Neuronal stem cell (in vitro differentiated cells): ENCODE measurements around the gene SULT1E1.

ENCODE experiments used
- DNase-seq: peaks from one replicate; pipeline ENCODE4 v3.0.0-alpha.2; 2013; ENCODE audit warnings: low spot score
- H2AFZ ChIP-seq: one replicate; pipeline ENCODE4 v1.6.1; 2013; ENCODE audit warnings: mild to moderate bottlenecking, low read length, inconsistent platforms
- H2AK5ac ChIP-seq: 2 replicates; pipeline ENCODE4 v1.6.1; 2013; ENCODE audit warnings: low read depth, mild to moderate bottlenecking, inconsistent platforms, low read length, moderate library complexity, mixed read lengths
- H2BK120ac ChIP-seq: 2 replicates; pipeline ENCODE4 v1.6.1; 2013; ENCODE audit warnings: low read depth, mild to moderate bottlenecking, inconsistent platforms, low read length, moderate library complexity, mixed read lengths
- H2BK12ac ChIP-seq: one replicate; pipeline ENCODE4 v1.6.1; 2013; ENCODE audit warnings: low read length, inconsistent platforms
- H2BK15ac ChIP-seq: 2 replicates; pipeline ENCODE4 v1.6.1; 2013; ENCODE audit warnings: mild to moderate bottlenecking, low read length, inconsistent platforms, mixed read lengths
- H2BK5ac ChIP-seq: one replicate; pipeline ENCODE4 v1.6.1; 2013; ENCODE audit warnings: inconsistent platforms, mild to moderate bottlenecking, low read length, moderate library complexity
- H3K14ac ChIP-seq: one replicate; pipeline ENCODE4 v1.6.1; 2013; ENCODE audit warnings: low read length, inconsistent platforms
- H3K18ac ChIP-seq: 2 replicates; pipeline ENCODE4 v1.6.1; 2013; ENCODE audit warnings: low read length, inconsistent platforms
- H3K23ac ChIP-seq: 2 replicates; pipeline ENCODE4 v1.6.1; 2013; ENCODE audit warnings: low read depth, mild to moderate bottlenecking, mixed read lengths, low read length, inconsistent platforms; ENCODE audit not compliant: poor library complexity
- H3K27ac ChIP-seq: replicated peaks from 3 replicates; pipeline ENCODE4 v1.5.1; 2013; ENCODE audit warnings: low read length, inconsistent platforms
- H3K27me3 ChIP-seq, 3 experiments: 2 replicates each; pipeline ENCODE4 v1.6.1; 2013; ENCODE audit warnings: low read length in 3 of 3, mild to moderate bottlenecking in 2 of 3, inconsistent platforms in 1 of 3, low read depth in 1 of 3, mixed read lengths in 1 of 3, moderate library complexity in 1 of 3; ENCODE audit not compliant: control insufficient read depth in 3 of 3, insufficient read depth in 3 of 3
- H3K36me3 ChIP-seq, 2 donors: replicated peaks in 1 of 2; 2 replicates each; pipeline ENCODE4 v1.6.1; 2013; ENCODE audit warnings: low read length in 2 of 2; ENCODE audit not compliant: control insufficient read depth in 2 of 2, insufficient read depth in 2 of 2
- H3K4ac ChIP-seq: 2 replicates; pipeline ENCODE4 v1.6.1; 2013; ENCODE audit warnings: inconsistent platforms, mild to moderate bottlenecking, low read length, moderate library complexity
- H3K4me1 ChIP-seq, 2 donors: 1 replicate in 1 of 2; 2 replicates in 1 of 2; pipeline ENCODE4 v1.6.1; 2013; ENCODE audit warnings: low read length in 2 of 2, low read depth in 1 of 2; ENCODE audit not compliant: control insufficient read depth in 2 of 2, insufficient read depth in 1 of 2
- H3K4me2 ChIP-seq: one replicate; pipeline ENCODE4 v1.6.1; 2013; ENCODE audit warnings: mild to moderate bottlenecking, low read length, inconsistent platforms; ENCODE audit not compliant: insufficient read depth, poor library complexity, severe bottlenecking
- H3K4me3 ChIP-seq, 2 donors: 2 replicates each; pipeline ENCODE4 v1.5.1; 2013; ENCODE audit warnings: low read length in 2 of 2, mild to moderate bottlenecking in 2 of 2, inconsistent platforms in 1 of 2, moderate library complexity in 1 of 2
- H3K79me1 ChIP-seq: one replicate; pipeline ENCODE4 v1.6.1; 2013; ENCODE audit warnings: low read depth, mild to moderate bottlenecking, inconsistent platforms, low read length, moderate library complexity
- H3K9ac ChIP-seq: one replicate; pipeline ENCODE4 v1.6.1; 2013; ENCODE audit warnings: mild to moderate bottlenecking, low read depth, low read length, inconsistent platforms; ENCODE audit not compliant: poor library complexity
- H3K9me3 ChIP-seq, 2 donors: replicated peaks in 1 of 2; 2 replicates each; pipeline versions ENCODE3 to v1.6.1; 2013; ENCODE audit warnings: low read length in 2 of 2, mild to moderate bottlenecking in 2 of 2, inconsistent platforms in 1 of 2, low read depth in 1 of 2, mixed read lengths in 1 of 2, moderate library complexity in 1 of 2; ENCODE audit not compliant: control insufficient read depth in 2 of 2, insufficient read depth in 1 of 2
- H4K8ac ChIP-seq: one replicate; pipeline ENCODE4 v1.6.1; 2013; ENCODE audit warnings: low read depth, mild to moderate bottlenecking, inconsistent platforms, low read length, moderate library complexity
- H4K91ac ChIP-seq: one replicate; pipeline ENCODE4 v1.6.1; 2013; ENCODE audit warnings: low read length, low read depth, mild to moderate bottlenecking, inconsistent platforms; ENCODE audit not compliant: poor library complexity
- WGBS, 2 donors: extraction: QIAGEN DNeasy Blood & Tissue Kit; methylation state at CpG; one replicate each; pipeline ENCODE4 v1.1.7; 2013; ENCODE audit warnings: missing lambda C conversion rate in 2 of 2, mixed read lengths in 1 of 2; ENCODE audit not compliant: insufficient read length in 2 of 2, insufficient replicate concordance in 1 of 2; ENCODE audit errors: extremely low coverage in 2 of 2; 5-methylcytosine and 5-hydroxymethylcytosine counted together

The SULT1E1 gene

DNA sequence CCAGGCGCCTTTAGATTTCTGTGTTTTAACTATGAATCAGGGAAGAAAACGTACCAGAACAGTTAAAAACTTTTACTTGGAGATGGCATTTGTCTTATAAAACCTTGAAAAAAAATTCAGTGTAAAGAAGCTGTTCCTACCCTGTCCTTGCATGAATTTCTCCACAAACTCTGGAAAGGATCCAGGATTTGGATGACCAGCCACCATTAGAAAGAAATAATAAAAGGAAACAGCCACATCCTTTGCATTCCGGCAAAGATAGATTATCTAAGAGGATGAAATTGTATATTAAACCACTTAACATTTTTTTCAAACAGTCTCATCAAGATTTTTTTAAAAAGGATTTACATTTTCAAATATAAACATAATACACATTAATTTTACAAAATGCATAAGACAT, 10.6 kb downstream of the SULT1E1 start:
- WGBS, 2 donors: no CpG with 5 or more reads among the region's 3 CpGs
- no peak overlapping the region for H3K27ac ChIP-seq
- no peaks in the 10 kb centered on the region for H3K79me1 ChIP-seq
- no peak overlapping the region for H4K8ac ChIP-seq
- no peak for DNase-seq
- no peaks in the 10 kb centered on the region for H3K4me1 ChIP-seq
- H3K9ac ChIP-seq: no peak overlapping the region
- H2AK5ac ChIP-seq: no peak overlapping the region
- H3K23ac ChIP-seq: no peak overlapping the region
- H2BK5ac ChIP-seq: no peak overlapping the region
- no peak overlapping the region for H2AFZ ChIP-seq
- H2BK15ac ChIP-seq: no peak overlapping the region
- H3K36me3 ChIP-seq: no peaks in the 10 kb centered on the region
- no peak overlapping the region for H4K91ac ChIP-seq
- no peak overlapping the region for H2BK120ac ChIP-seq
- no peaks in the 10 kb centered on the region for H3K9me3 ChIP-seq
- no peak overlapping the region for H3K4me3 ChIP-seq
- no peak overlapping the region for H2BK12ac ChIP-seq
- no peak overlapping the region for H3K14ac ChIP-seq
- no peak overlapping the region for H3K4ac ChIP-seq
- H3K27me3 ChIP-seq: no peaks in the 10 kb centered on the region
- H3K18ac ChIP-seq: no peak overlapping the region
- H3K4me2 ChIP-seq: no peak overlapping the region

DNA sequence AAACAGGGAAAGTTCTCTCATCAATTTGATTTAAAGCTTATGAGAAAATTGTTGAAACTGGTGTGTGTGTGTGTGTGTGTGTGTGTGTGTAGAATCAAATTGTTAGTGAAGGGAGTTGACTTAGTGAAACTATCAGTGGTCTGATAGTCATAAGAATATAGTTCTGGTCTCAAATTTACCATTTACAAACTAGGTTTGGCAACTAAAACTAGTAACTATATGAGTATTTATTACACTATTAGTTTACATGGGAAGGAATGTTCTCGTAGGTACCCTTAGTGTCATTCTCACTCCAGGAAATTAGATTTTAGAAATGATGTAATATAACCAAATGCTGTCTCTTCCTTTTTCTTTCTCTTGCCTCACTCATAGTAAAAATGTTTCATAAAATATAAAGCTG, 11.9 kb downstream of the SULT1E1 start:
- Histone ChIP-seq H3K79me1 (no peaks in the 10 kb centered on the region), H3K36me3 (no peaks in the 10 kb centered on the region), H3K9ac (no peak overlapping the region), H3K4me3 (no peak overlapping the region), H2BK15ac (no peak overlapping the region), H2BK5ac (no peak overlapping the region), H3K14ac (no peak overlapping the region), H3K4me1 (no peaks in the 10 kb centered on the region), H3K23ac (no peak overlapping the region), H3K4me2 (no peak overlapping the region), H3K27me3 (no peaks in the 10 kb centered on the region), H4K91ac (no peak overlapping the region), H3K4ac (no peak overlapping the region), H2BK120ac (no peak overlapping the region), H2BK12ac (no peak overlapping the region), H3K9me3 (no peaks in the 10 kb centered on the region), H3K27ac (no peak overlapping the region), H4K8ac (no peak overlapping the region), H2AK5ac (no peak overlapping the region), H2AFZ (no peak overlapping the region), H3K18ac (no peak overlapping the region)
- DNase-seq: no peak
- no CpG with 5 or more reads among the region's 1 CpG for WGBS, 2 donors

DNA sequence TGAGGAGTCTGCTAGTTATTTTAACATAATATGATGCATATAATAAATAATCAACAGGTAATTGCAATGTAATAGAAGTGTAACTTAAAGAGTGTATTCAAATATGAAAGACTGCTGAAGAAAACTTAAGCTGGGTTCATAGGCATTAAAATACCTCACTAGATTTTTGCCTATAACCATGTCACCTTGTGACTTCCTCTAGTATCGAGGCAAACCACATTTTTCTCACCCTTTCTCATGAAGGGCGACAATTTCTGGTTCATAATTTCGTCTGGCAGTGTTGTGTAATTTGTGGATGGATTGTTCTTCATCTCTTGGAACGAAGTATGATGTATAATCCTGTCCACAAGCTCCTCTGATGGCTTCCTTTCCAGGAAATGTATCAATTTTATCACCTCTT, 16.0 kb downstream of the SULT1E1 start:
- H3K9me3 ChIP-seq: no peaks in the 10 kb centered on the region
- no peak overlapping the region for H3K9ac ChIP-seq
- no peak overlapping the region for H2BK120ac ChIP-seq
- no peak overlapping the region for H3K4me3 ChIP-seq
- no peaks in the 10 kb centered on the region for H3K27me3 ChIP-seq
- WGBS, 2 donors: no CpG with 5 or more reads among the region's 4 CpGs
- no peaks in the 10 kb centered on the region for H3K79me1 ChIP-seq
- no peak overlapping the region for H2AK5ac ChIP-seq
- DNase-seq: no peak
- H3K18ac ChIP-seq: no peak overlapping the region
- H3K23ac ChIP-seq: no peak overlapping the region
- H2BK15ac ChIP-seq: no peak overlapping the region
- no peak overlapping the region for H3K4ac ChIP-seq
- no peak overlapping the region for H4K8ac ChIP-seq
- H2BK5ac ChIP-seq: no peak overlapping the region
- no peak overlapping the region for H3K14ac ChIP-seq
- H3K4me1 ChIP-seq: no peaks in the 10 kb centered on the region
- H2AFZ ChIP-seq: no peak overlapping the region
- H3K36me3 ChIP-seq: no peaks in the 10 kb centered on the region
- no peak overlapping the region for H2BK12ac ChIP-seq
- no peak overlapping the region for H4K91ac ChIP-seq
- H3K4me2 ChIP-seq: no peak overlapping the region
- H3K27ac ChIP-seq: no peak overlapping the region

DNA sequence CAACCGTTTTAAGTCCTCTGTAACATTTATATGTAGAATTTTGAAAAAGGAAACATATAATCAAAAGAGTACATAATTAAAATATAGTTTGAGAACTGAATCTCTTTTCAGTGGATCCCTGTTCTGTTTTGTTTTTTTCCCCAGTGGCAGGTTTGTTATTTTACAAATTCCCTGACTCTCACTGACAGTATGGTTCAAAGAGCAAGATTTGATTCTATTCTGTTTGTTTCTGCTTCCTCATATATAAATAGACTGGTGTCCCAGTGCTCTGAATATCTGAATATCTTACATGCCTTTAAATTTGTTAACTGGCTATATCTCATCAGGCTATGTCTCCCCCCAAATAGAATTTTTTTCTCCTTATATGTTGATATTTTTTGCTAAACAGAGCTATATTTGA, 16.6 kb downstream of the SULT1E1 start:
- Histone ChIP-seq H4K8ac (no peak overlapping the region), H2AK5ac (no peak overlapping the region), H2BK120ac (no peak overlapping the region), H3K36me3 (no peaks in the 10 kb centered on the region), H2AFZ (no peak overlapping the region), H2BK12ac (no peak overlapping the region), H3K4ac (no peak overlapping the region), H3K79me1 (no peaks in the 10 kb centered on the region), H2BK15ac (no peak overlapping the region), H4K91ac (no peak overlapping the region), H3K9me3 (no peaks in the 10 kb centered on the region), H3K4me3 (no peak overlapping the region), H3K4me1 (no peaks in the 10 kb centered on the region), H3K4me2 (no peak overlapping the region), H2BK5ac (no peak overlapping the region), H3K18ac (no peak overlapping the region), H3K9ac (no peak overlapping the region), H3K27me3 (no peaks in the 10 kb centered on the region), H3K27ac (no peak overlapping the region), H3K14ac (no peak overlapping the region), H3K23ac (no peak overlapping the region)
- no peak for DNase-seq
- no CpG with 5 or more reads among the region's 1 CpG for WGBS, 2 donors
